ENCODE data around the gene SSH3.

The SSH3 gene

GRCh38 chr11:67345920-67346819 is 42.8 kb downstream of the SSH3 start:
- Histone ChIP-seq H3K27ac (ENCODE audit: low read depth, low read length) (no peak overlapping the region), H3K4me1 (ENCODE audit: control insufficient read depth, insufficient read depth, low read length) (no peaks in the 10 kb centered on the region), H3K4me3 (ENCODE audit: low read depth, low read length) (no peak overlapping the region), H3K27me3 (ENCODE audit: control insufficient read depth, insufficient read depth, low read length) (no peaks in the 10 kb centered on the region), H3K9me3 (ENCODE audit: control insufficient read depth, insufficient read depth, low read length) (no peaks in the 10 kb centered on the region), H3K36me3 (ENCODE audit: control insufficient read depth, insufficient read depth, low read length) (no peaks in the 10 kb centered on the region), H3K9ac (ENCODE audit: low read depth, low read length) (no peak overlapping the region)

GRCh38 chr11:67347964-67348749 is 44.8 kb downstream of the SSH3 start:
- no peak overlapping the region for H3K27ac ChIP-seq (ENCODE audit: low read depth, low read length)
- no peaks in the 10 kb centered on the region for H3K36me3 ChIP-seq (ENCODE audit: control insufficient read depth, insufficient read depth, low read length)
- H3K4me1 ChIP-seq (ENCODE audit: control insufficient read depth, insufficient read depth, low read length) = peaks cover 5% of the 10 kb centered on the region; the same call in 1 of the 2 replicates

GRCh38 chr11:67349036-67349435 is 45.7 kb downstream of the SSH3 start:
- Histone ChIP-seq H3K4me1 (ENCODE audit: control insufficient read depth, insufficient read depth, low read length) (peaks cover 8% of the 10 kb centered on the region), H3K9me3 (ENCODE audit: control insufficient read depth, insufficient read depth, low read length) (no peaks in the 10 kb centered on the region), H3K9ac (ENCODE audit: low read depth, low read length) (no peak overlapping the region), H3K27ac (ENCODE audit: low read depth, low read length) (no peak overlapping the region), H3K27me3 (ENCODE audit: control insufficient read depth, insufficient read depth, low read length) (no peaks in the 10 kb centered on the region), H3K36me3 (ENCODE audit: control insufficient read depth, insufficient read depth, low read length) (no peaks in the 10 kb centered on the region), H3K4me3 (ENCODE audit: low read depth, low read length) (no peak overlapping the region)

More at GRCh38 chr11:67347964-67348749, 44.8 kb downstream of the SSH3 start:
- H3K9ac ChIP-seq (ENCODE audit: low read depth, low read length) = no peak overlapping the region
- H3K9me3 ChIP-seq (ENCODE audit: control insufficient read depth, insufficient read depth, low read length) = no peaks in the 10 kb centered on the region
- no peak overlapping the region for H3K4me3 ChIP-seq (ENCODE audit: low read depth, low read length)
- no peaks in the 10 kb centered on the region for H3K27me3 ChIP-seq (ENCODE audit: control insufficient read depth, insufficient read depth, low read length)

- Histone ChIP-seq H3K9me3 (ENCODE audit: control insufficient read depth, insufficient read depth, low read length) (no peaks in the 10 kb centered on the region), H3K4me3 (ENCODE audit: low read depth, low read length) (no peak overlapping the region), H3K27ac (ENCODE audit: low read depth, low read length) (no peak overlapping the region), H3K36me3 (ENCODE audit: control insufficient read depth, insufficient read depth, low read length) (no peaks in the 10 kb centered on the region), H3K9ac (ENCODE audit: low read depth, low read length) (no peak overlapping the region), H3K27me3 (ENCODE audit: control insufficient read depth, insufficient read depth, low read length) (no peaks in the 10 kb centered on the region), H3K4me1 (ENCODE audit: control insufficient read depth, insufficient read depth, low read length) (peaks cover 12% of the 10 kb centered on the region)
Measured at GRCh38 chr11:67349457-67349856, 46.1 kb downstream of the SSH3 start.

DNA sequence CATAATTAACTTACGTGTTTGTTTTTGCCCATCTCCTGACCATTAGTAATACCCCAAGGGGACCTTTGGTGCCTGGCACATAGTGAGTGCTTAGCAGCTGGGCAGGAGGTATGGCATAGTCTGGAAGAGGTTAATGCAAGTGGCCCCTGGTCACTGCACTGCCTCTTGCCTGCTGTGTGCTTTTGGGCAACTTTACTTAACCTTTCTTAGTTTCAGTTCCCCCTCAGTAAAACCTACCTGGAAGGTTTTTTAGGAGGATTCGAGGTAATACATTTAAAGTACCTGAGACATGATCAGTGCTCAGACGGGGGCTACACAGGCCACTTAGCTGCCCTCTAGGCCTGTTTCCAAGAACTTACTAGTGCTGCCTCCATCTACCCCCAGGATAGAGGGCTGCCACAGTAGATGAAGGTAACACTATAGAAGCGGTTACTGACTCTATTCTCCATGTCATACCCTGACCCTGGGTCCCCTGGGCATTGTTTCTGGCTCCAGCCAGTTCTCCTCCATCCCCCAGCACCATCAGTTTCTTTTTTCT is 46.7 kb downstream of the SSH3 start:
- H3K9ac ChIP-seq (ENCODE audit: low read depth, low read length) = no peak overlapping the region
- H3K9me3 ChIP-seq (ENCODE audit: control insufficient read depth, insufficient read depth, low read length) = no peaks in the 10 kb centered on the region
- H3K27ac ChIP-seq (ENCODE audit: low read depth, low read length) = no peak overlapping the region
- H3K27me3 ChIP-seq (ENCODE audit: control insufficient read depth, insufficient read depth, low read length) = no peaks in the 10 kb centered on the region
- H3K36me3 ChIP-seq (ENCODE audit: control insufficient read depth, insufficient read depth, low read length) = no peaks in the 10 kb centered on the region
- peaks cover 13% of the 10 kb centered on the region for H3K4me1 ChIP-seq (ENCODE audit: control insufficient read depth, insufficient read depth, low read length)
- H3K4me3 ChIP-seq (ENCODE audit: low read depth, low read length) = no peak overlapping the region

DNA sequence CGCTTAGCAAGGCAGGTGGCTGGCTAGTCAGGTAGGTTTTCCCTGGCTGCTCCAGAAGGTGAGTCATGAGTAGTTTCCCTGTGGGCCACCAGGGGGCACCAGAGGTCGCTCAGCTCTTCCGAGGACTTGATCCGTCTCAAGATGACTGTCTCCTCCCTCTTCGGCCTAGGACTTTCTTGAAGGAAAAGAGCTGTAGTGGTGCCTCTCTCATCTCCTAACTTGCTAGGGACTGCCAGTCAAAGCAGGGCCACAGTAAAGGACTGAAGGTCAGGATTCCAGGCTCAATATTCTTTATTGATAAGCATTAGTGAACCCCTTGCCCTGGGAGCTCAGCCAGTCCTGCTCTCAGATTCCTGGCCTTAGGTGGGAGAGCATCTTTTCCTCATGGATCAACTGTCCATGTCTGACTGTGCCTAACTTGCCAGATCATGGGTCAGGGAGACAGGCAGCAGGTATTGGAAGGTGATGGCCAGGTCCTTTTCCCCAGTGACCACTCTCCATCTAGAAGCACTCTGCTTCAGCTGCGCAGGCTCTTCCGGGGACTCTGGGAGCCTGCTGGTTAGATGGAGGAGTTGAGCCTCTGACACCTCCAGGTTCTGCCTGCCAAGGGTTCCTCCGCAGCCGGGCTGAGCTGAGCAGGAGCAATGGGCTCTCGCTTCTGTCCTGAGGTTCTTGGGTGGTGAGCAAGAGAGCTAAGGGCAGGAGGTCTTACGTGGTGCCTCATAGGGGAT is 48.1 kb downstream of the SSH3 start:
- Histone ChIP-seq H3K27ac (ENCODE audit: low read depth, low read length) (no peak overlapping the region), H3K9ac (ENCODE audit: low read depth, low read length) (no peak overlapping the region), H3K27me3 (ENCODE audit: control insufficient read depth, insufficient read depth, low read length) (no peaks in the 10 kb centered on the region), H3K4me1 (ENCODE audit: control insufficient read depth, insufficient read depth, low read length) (peaks cover 13% of the 10 kb centered on the region), H3K9me3 (ENCODE audit: control insufficient read depth, insufficient read depth, low read length) (no peaks in the 10 kb centered on the region), H3K36me3 (ENCODE audit: control insufficient read depth, insufficient read depth, low read length) (no peaks in the 10 kb centered on the region), H3K4me3 (ENCODE audit: low read depth, low read length) (no peak overlapping the region)

- H3K4me3 ChIP-seq (ENCODE audit: low read depth, low read length) = peak overlapping the region; percentile 78
- no peaks in the 10 kb centered on the region for H3K27me3 ChIP-seq (ENCODE audit: control insufficient read depth, insufficient read depth, low read length)
- H3K27ac ChIP-seq (ENCODE audit: low read depth, low read length) = peak overlapping the region; percentile 95
- H3K9me3 ChIP-seq (ENCODE audit: control insufficient read depth, insufficient read depth, low read length) = no peaks in the 10 kb centered on the region
- H3K36me3 ChIP-seq (ENCODE audit: control insufficient read depth, insufficient read depth, low read length) = no peaks in the 10 kb centered on the region
- peaks cover 17% of the 10 kb centered on the region for H3K4me1 ChIP-seq (ENCODE audit: control insufficient read depth, insufficient read depth, low read length)
- peak overlapping the region; percentile 56 for H3K9ac ChIP-seq (ENCODE audit: low read depth, low read length)
Measured at GRCh38 chr11:67352546-67353316, 49.4 kb downstream of the SSH3 start.

DNA sequence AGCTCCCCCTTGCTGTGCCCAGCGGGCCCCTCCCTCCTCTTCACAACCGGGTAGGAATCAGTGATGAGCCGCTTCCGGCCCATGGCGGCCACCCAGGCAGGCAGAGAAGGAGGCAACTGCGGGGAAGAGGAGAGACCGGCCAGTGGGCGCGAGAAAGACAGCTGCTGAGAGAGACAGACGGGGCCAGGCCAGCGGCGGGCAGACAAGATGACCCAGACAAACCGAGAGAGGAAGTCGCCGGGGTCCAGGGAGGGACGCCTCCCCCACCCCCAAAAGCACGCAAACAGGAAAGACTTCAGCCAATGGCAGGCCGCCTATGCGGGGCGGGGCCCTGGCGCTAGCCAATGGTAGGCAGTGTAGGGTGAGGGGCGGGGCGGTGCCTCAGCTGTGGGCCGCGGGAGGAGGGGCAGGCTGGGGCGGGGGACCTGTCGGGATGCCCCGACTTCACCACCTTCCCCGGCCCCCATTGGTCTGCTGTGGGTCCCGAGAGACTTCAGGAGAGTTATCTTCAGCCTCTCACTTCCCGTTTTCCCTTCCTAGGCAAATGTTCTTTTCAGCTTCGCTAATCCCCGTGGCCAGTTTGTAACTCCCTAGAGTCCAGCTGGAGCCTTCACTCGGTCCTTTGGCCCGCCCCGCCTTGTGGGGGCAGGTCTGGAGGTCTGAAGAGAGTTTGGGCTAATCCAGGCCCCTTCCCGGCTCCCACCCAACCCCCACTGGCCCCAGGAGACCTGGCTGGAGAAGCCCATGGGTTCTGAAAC is 50.2 kb downstream of the SSH3 start, which contains the start of gene POLD4:
TSS of gene POLD4 (minus strand) at position 230 of the 758 bp plus-strand sequence. CDS start at position 83, 147 bp downstream.
- no peaks in the 10 kb centered on the region for H3K27me3 ChIP-seq (ENCODE audit: control insufficient read depth, insufficient read depth, low read length)
- H3K4me3 ChIP-seq (ENCODE audit: low read depth, low read length) = peak within 1 kb of the TSS; percentile 78
- H3K27ac ChIP-seq (ENCODE audit: low read depth, low read length) = peak within 1 kb of the TSS; percentile 95
- H3K9ac ChIP-seq (ENCODE audit: low read depth, low read length) = peak within 1 kb of the TSS; percentile 56
- no peaks in the 10 kb centered on the region for H3K36me3 ChIP-seq (ENCODE audit: control insufficient read depth, insufficient read depth, low read length)
- no peaks in the 10 kb centered on the region for H3K9me3 ChIP-seq (ENCODE audit: control insufficient read depth, insufficient read depth, low read length)
- peaks cover 17% of the 10 kb centered on the region for H3K4me1 ChIP-seq (ENCODE audit: control insufficient read depth, insufficient read depth, low read length)

GRCh38 chr11:67354075-67355022 is 51.0 kb downstream of the SSH3 start:
- peaks cover 17% of the 10 kb centered on the region for H3K4me1 ChIP-seq (ENCODE audit: control insufficient read depth, insufficient read depth, low read length)
- H3K9ac ChIP-seq (ENCODE audit: low read depth, low read length) = 0 out of 2 replicates have a peak overlapping the region, but pooled peaks have one; percentile 24
- H3K9me3 ChIP-seq (ENCODE audit: control insufficient read depth, insufficient read depth, low read length) = no peaks in the 10 kb centered on the region
- peak overlapping the region; percentile 95 for H3K27ac ChIP-seq (ENCODE audit: low read depth, low read length)
- H3K27me3 ChIP-seq (ENCODE audit: control insufficient read depth, insufficient read depth, low read length) = no peaks in the 10 kb centered on the region
- H3K4me3 ChIP-seq (ENCODE audit: low read depth, low read length) = peak overlapping the region; percentile 78
- no peaks in the 10 kb centered on the region for H3K36me3 ChIP-seq (ENCODE audit: control insufficient read depth, insufficient read depth, low read length)

Data from HUES48 (cell line).